ENCODE data around the gene TXNDC8.
"Not testable (repeated sequence)": the region's sequence is repeated elsewhere in the genome, so short reads cannot be mapped to it uniquely, and the experiment has no call there.

The TXNDC8 gene

GRCh38 chr9:110337727-110338126, at the start of gene TXNDC8:
TSS of gene TXNDC8 (minus strand) at chr9:110337863.
- no peak for DNase-seq

- DNase-seq = no peak
These were observed 45.8 kb upstream of the TXNDC8 start for GRCh38 chr9:110383491-110383890.

GRCh38 chr9:110382731-110383130, 45.1 kb upstream of the TXNDC8 start:
- DNase-seq = no peak

- peak; percentile 95 for DNase-seq
These were observed 33.8 kb upstream of the TXNDC8 start for GRCh38 chr9:110371411-110372007.

- peak; percentile 59 for DNase-seq
These were observed 32.7 kb upstream of the TXNDC8 start for GRCh38 chr9:110370315-110370714.

- no peak for DNase-seq
These were observed 26.8 kb upstream of the TXNDC8 start for GRCh38 chr9:110364451-110364850.

GRCh38 chr9:110358992-110359391, 21.3 kb upstream of the TXNDC8 start:
- DNase-seq = not testable (repeated sequence)

- DNase-seq = no peak
These were observed 19.8 kb upstream of the TXNDC8 start for GRCh38 chr9:110357505-110357904.

GRCh38 chr9:110356639-110357395, 19.2 kb upstream of the TXNDC8 start:
- DNase-seq = peak; percentile 11

GRCh38 chr9:110355911-110356310, 18.2 kb upstream of the TXNDC8 start:
- DNase-seq = no peak

GRCh38 chr9:110351009-110351467, 13.4 kb upstream of the TXNDC8 start:
- DNase-seq = peak; percentile 22

- peak; percentile 39 for DNase-seq
These were observed 8.7 kb upstream of the TXNDC8 start for GRCh38 chr9:110346325-110346724.

GRCh38 chr9:110344821-110345220, 7.2 kb upstream of the TXNDC8 start:
- DNase-seq = no peak

- DNase-seq = no peak
These were observed 5.9 kb upstream of the TXNDC8 start for GRCh38 chr9:110343551-110343950.

GRCh38 chr9:110340306-110340705, 2.6 kb upstream of the TXNDC8 start:
- DNase-seq = peak; percentile 27

GRCh38 chr9:110338143-110338542, 480 bp upstream of the TXNDC8 start:
- DNase-seq = no peak

GRCh38 chr9:110336363-110336762, 1.3 kb downstream of the TXNDC8 start:
- DNase-seq = no peak

GRCh38 chr9:110334871-110335270, 2.8 kb downstream of the TXNDC8 start:
- no peak for DNase-seq

- DNase-seq = peak; percentile 27
These were observed 3.5 kb downstream of the TXNDC8 start for GRCh38 chr9:110334183-110334582.

- DNase-seq = no peak
These were observed 4.9 kb downstream of the TXNDC8 start for GRCh38 chr9:110332766-110333165.

GRCh38 chr9:110330484-110331105, 7.1 kb downstream of the TXNDC8 start:
- no peak for DNase-seq

- DNase-seq = peak; percentile 17
These were observed 7.9 kb downstream of the TXNDC8 start for GRCh38 chr9:110329639-110330230.

GRCh38 chr9:110328763-110329162, 8.9 kb downstream of the TXNDC8 start:
- DNase-seq = no peak

- no peak for DNase-seq
These were observed 9.9 kb downstream of the TXNDC8 start for GRCh38 chr9:110327716-110328115.

Measured in OCI-M1 (cell line).